K562 (cell line): Measurements from ENCODE around the gene ATP6V1G2. TPM values are rescaled to one million over a fixed set of nuclear protein-coding genes. Genes with fewer than 3 reads are reported as not detected.

ENCODE experiments used
- CAMTA2 ChIP-seq: fragments of 250-450 bp; sonication (Bioruptor Pico); conservative IDR thresholded peaks from 2 replicates; pipeline ENCODE4 v1.5.1; 2022
- E2F8 ChIP-seq: fragments of 450-650 bp; IDR thresholded peaks from 2 replicates; pipeline ENCODE4 v1.7.1; 2018; ENCODE audit warnings: mild to moderate bottlenecking, low read depth; ENCODE audit not compliant: partially characterized antibody
- JUN ChIP-seq, 2 experiments: sonication (generic) in 1 of 2; formaldehyde crosslinking in 1 of 2; IDR thresholded peaks; 2 replicates each; pipeline versions ENCODE4 v1.6.1 to v1.8.0; 2012 to 2022; ENCODE audit warnings: borderline replicate concordance in 2 of 2, mild to moderate bottlenecking in 2 of 2, improper control_type of control experiment in 1 of 2, low read depth in 1 of 2, low read length in 1 of 2, missing genetic modification reagents in 1 of 2
- KAT2B ChIP-seq: IDR thresholded peaks from one replicate; pipeline ENCODE4 v1.6.1; 2012; ENCODE audit warnings: low read depth, mild to moderate bottlenecking, control low read depth, inconsistent platforms, low read length, moderate library complexity
- MTF1 ChIP-seq: fragments of 250-450 bp; sonication (Bioruptor Pico); IDR thresholded peaks from 2 replicates; pipeline ENCODE4 v1.9.0; 2021; ENCODE audit warnings: moderate library complexity, mild to moderate bottlenecking, inconsistent platforms, borderline replicate concordance
- POLR2B ChIP-seq: fragments of 450-650 bp; IDR thresholded peaks from 2 replicates; pipeline ENCODE4 v1.6.1; 2018; ENCODE audit warnings: low read depth; ENCODE audit not compliant: partially characterized antibody
- POLR3G ChIP-seq: IDR thresholded peaks from 2 replicates; pipeline ENCODE4 v1.6.1; 2011; ENCODE audit not compliant: insufficient read length, insufficient replicate concordance; ENCODE audit errors: extremely low read depth
- RBM15 ChIP-seq: fragments of 200-400 bp; formaldehyde crosslinking; IDR thresholded peaks from 2 replicates; pipeline ENCODE4 v1.6.1; 2018; ENCODE audit warnings: mild to moderate bottlenecking, low read length, moderate library complexity; ENCODE audit not compliant: insufficient read depth
- RBM22 ChIP-seq: fragments of 200-400 bp; formaldehyde crosslinking; IDR thresholded peaks from 2 replicates; pipeline ENCODE4 v1.6.1; 2018; ENCODE audit warnings: low read length, low read depth; ENCODE audit not compliant: poor library complexity, severe bottlenecking
- SMAD3 ChIP-seq: fragments of 450-650 bp; formaldehyde crosslinking; conservative IDR thresholded peaks from 2 replicates; pipeline ENCODE4 v1.4.0; 2020; ENCODE audit warnings: mild to moderate bottlenecking
- SMAD4 ChIP-seq: fragments of 250-450 bp; sonication (Bioruptor Pico); conservative IDR thresholded peaks from 2 replicates; pipeline ENCODE4 v1.8.0; 2021; ENCODE audit warnings: inconsistent platforms, mild to moderate bottlenecking, moderate library complexity
- USF2 ChIP-seq: sonication (generic); formaldehyde crosslinking; IDR thresholded peaks from 2 replicates; pipeline ENCODE4 v1.5.0; 2020; ENCODE audit warnings: missing genetic modification reagents
- ZBTB1 ChIP-seq: sonication (generic); formaldehyde crosslinking; IDR thresholded peaks from 2 replicates; pipeline ENCODE4 v1.8.1; 2023; ENCODE audit warnings: missing genetic modification reagents, low read depth, mild to moderate bottlenecking, borderline replicate concordance
- ZMIZ1 ChIP-seq, 2 experiments: fragments of 150-350 bp in 1 of 2; IDR thresholded peaks; 2 replicates each; pipeline ENCODE4 v1.6.1; 2012 to 2016; ENCODE audit warnings: low read depth in 2 of 2, low read length in 2 of 2, mild to moderate bottlenecking in 1 of 2, moderate library complexity in 1 of 2
- ZNF395 ChIP-seq: fragments of 200-800 bp; sonication (Bioruptor generic); IDR thresholded peaks from 2 replicates; pipeline ENCODE4 v1.6.1; 2017; ENCODE audit warnings: missing genetic modification characterization, missing compliant biosample characterization
- polyA plus RNA-seq, 8 experiments: library from polyadenylated mRNA; depleted of rRNA in 4 of 8; stranded (reverse) in 5 of 8; unstranded in 3 of 8; fragments of >200 nt; fragmentation: Nextera tagmentation in 2 of 8; fragmentation: Illumina TruSeq in 1 of 8; extraction: Ambion mirVana in 2 of 8; extraction: Trizol in 1 of 8; gene quantifications; 2 replicates each; pipeline versions ENCODE4 v1.2.1 to v1.2.3, GENCODE V29; 2011 to 2014; ENCODE audit warnings: inconsistent platforms in 1 of 8, missing spikeins in 1 of 8
- total RNA-seq, 7 experiments: library from RNA; depleted of rRNA in 6 of 7; stranded (reverse); fragments of >200 nt in 6 of 7; fragmentation: Illumina TruSeq in 2 of 7; extraction: Trizol in 2 of 7; gene quantifications; 2 replicates each; pipeline versions ENCODE4 v1.2.1 to v1.2.3, GENCODE V29; 2011 to 2021; ENCODE audit warnings: low replicate concordance in 1 of 7

The ATP6V1G2 gene
- total and polyA plus RNA-seq, 9 of the 15 experiments (the other 6 are each of a cell fraction or from before 2014, with no cell fraction given): 0.14 to 1.5 (median 0.33) TPM

- 0 out of 2 replicates have a peak, but pooled peaks have one; percentile 40 for TF ChIP-seq CAMTA2 (CRISPR knock-in tag)
- no peak for TF ChIP-seq ZMIZ1 (IDR thresholded peaks at IDR 0.05; ENCODE audit: low read depth in 2 of 2, low read length in 2 of 2)
- 0 out of 2 replicates have a peak, but pooled peaks have one; percentile 68 for TF ChIP-seq SMAD3 (CRISPR knock-in tag)
- TF ChIP-seq USF2 (CRISPR knock-in tag): no peak
- TF ChIP-seq POLR2B: peak; percentile 81
- no peak for TF ChIP-seq KAT2B
- no peak for TF ChIP-seq POLR3G
- peak; percentile 23 for TF ChIP-seq RBM22
- no peak for TF ChIP-seq JUN (IDR thresholded peaks at IDR 0.05; ENCODE audit: borderline replicate concordance, low read depth, low read length)
- TF ChIP-seq JUN (CRISPR knock-in tag; IDR thresholded peaks at IDR 0.05; ENCODE audit: borderline replicate concordance): 0 out of 2 replicates have a peak, but pooled peaks have one; percentile 12
- TF ChIP-seq ZBTB1 (CRISPR knock-in tag): no peak
- no peak for TF ChIP-seq RBM15
- peak; percentile 68 for TF ChIP-seq E2F8
- no peak for TF ChIP-seq SMAD4
- TF ChIP-seq ZNF395: no peak
- TF ChIP-seq MTF1 (CRISPR knock-in tag): no peak
Observed at GRCh38 chr6:31531771-31532643, 14.4 kb downstream of the ATP6V1G2 start (continued).
